CMK (cell line): ENCODE results near the gene ELAPOR1.
A peak's percentile ranks its signal among the peaks of the same experiment; 100 is the strongest.
"Not testable (repeated sequence)": the region's sequence is repeated elsewhere in the genome, so short reads cannot be mapped to it uniquely, and the experiment has no call there.

Experiments used
- DNase-seq: peaks from one replicate; pipeline ENCODE4 v3.0.0-alpha.2; 2010; ENCODE audit warnings: low read depth

The ELAPOR1 gene

GRCh38 chr1:109137958-109138357, 24.0 kb downstream of the ELAPOR1 start:
- DNase-seq, result no peak

DNA sequence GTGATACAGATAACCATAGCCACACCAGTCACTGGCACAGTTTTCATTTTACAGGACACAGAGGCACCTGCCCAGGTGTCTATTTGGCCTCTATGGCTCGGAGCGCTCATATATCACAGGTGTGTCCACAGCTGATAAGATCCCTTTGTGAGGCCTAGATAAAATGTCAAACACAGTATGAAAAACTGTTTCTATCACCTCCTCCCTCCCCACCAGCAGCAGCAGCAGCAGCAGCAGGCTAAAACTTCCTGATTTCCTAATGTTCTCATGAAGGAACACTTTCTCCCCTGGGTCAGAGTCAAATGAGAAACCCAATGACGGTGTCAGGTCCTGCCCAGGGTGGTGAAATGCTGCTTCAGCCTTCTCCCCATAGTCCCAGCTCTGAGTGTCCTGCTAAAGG, 24.4 kb downstream of the ELAPOR1 start:
- no peak for DNase-seq

DNA sequence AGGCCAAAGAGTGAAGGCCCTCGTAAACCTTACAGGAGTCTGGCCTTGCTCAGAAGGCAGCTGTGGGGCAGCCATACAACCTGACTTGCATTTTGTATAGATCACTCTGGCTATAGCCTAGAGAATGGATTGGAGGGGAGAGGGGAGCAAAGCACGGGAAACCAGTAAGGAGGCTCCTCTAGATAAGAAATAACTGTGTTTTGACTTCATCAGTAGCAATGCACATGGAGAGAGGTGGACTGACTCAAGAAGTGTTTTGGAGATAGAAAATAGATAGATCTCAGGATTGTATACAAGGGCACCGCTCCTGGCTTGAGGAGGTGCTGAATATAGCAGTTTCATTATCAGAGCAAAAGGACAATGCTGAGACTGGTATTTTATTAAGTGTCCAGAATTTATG, 26.5 kb downstream of the ELAPOR1 start:
- DNase-seq, result no peak

- no peak for DNase-seq
These were observed 28.3 kb downstream of the ELAPOR1 start for GRCh38 chr1:109142260-109142659.

DNA sequence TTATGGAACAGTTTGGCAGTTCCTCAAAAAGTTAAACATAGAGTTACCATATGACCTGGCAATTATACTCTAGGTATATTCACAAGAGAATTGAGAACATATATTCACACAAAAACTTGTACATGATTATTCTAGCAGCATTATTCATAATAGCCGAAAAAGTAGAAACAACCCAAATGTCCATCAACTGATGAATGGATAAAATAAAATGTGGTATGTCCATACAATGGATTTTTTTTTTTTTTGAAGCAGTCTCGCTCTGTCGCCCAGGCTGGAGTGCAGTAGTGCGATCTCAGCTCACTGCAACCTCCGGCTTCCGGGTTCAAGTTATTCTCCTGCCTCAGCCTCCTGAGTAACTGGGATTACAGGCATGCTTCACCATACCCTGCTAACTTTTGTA, 28.8 kb downstream of the ELAPOR1 start:
- DNase-seq, result not testable (repeated sequence)

DNA sequence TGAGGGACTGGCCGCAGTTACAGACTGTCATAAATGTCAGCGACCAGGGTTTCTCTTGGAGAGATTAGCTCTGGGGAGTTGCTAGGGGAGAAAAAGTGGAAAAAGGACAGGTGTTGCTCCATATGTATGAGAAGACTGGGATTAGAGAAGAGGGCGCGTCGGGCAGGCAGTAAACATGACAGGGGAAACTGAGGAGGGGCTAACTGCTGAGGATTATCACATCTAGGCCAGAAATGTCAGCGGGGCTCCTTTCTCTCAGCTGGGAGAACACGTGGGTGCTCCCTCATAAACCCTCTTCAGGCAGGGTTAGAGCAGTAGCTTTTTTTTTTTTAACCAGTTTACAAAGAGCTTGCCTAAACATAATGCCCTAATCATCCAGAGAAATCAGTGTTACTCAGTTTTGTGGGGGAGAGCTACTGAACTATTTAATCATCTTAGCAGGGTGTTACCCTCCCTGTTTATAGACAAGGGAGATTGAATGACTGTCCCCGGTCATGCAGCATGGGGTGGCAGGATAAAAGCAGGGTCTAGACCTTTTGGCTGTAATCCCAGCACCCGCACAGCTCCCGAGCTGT, 35.2 kb downstream of the ELAPOR1 start:
- no peak for DNase-seq

DNA sequence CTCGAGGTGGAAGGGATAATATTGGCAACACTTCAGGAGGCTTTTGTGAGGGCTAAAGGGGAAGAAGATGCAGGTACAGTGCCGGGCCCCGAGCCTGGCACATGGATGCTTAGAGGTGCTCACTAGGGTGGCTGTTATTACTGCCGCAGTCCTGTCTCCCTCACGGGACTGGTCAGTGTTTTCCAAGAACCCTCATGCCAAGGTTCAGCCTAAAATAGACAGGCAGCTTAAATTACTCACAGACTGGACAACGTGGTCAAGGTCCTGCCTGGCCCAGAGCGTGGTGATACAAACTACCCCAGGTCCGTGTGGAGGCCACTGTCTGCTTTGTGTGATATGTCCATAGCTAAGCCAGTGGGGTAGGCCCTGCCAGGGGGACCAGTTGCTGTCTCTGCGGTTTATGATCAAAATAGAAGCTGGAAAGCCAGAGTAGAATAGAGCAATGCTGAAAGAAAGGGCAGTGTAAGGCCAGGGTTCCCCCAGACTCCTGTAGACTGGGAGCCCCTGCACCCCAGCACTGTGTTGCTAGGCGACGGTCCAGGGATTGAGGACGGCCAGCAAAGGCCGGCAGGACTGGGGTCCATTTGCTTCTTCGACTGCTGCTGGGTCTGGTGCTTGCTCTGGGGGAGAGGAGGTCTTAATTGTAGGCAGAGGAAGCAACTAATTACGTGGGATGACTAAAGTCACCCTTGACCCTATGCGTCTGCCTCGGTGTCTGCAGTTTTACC, 36.1 kb downstream of the ELAPOR1 start:
- DNase-seq, result no peak

- no peak for DNase-seq
These were observed 37.5 kb downstream of the ELAPOR1 start for GRCh38 chr1:109151146-109151990.

DNA sequence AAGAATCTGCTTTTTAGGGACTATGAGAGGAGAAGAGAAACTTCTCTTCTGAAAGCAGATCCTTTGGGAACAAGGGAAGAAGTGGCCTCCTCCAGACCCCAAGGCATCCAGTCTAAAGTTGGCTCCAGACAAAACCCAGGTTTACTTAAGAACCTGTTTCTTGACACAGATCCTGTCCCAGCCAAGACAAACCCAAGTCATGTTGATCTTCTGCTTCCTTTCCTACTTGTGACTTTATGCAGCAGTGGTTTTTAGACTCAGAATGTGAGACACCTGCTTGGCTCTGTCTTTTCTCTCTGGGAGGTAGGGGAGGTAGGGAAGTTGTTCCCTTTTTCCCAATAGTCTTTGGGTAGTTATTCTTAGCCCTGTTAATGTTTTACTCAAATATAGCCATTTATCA, 38.3 kb downstream of the ELAPOR1 start:
- no peak for DNase-seq

- DNase-seq, result no peak
These were observed 43.0 kb downstream of the ELAPOR1 start for GRCh38 chr1:109156916-109157385.

DNA sequence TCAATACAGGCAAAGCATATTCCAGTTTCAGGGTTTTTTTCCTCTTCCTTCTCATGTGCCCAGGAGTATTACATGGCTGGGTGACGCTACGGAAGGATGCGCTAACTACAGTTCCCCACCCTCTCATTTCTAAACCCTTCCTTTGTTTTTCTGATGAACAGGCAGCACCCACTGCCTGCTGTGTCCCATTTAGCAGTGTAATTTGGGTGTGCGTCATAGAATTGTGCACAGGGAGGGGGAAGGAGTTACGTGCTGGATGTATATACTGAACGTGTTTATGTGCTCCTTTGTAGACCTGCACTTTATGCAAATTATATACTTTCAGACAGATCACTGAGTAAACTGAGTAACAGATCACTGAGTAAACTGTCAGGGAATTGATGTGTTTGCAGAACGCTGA, 44.5 kb downstream of the ELAPOR1 start:
- no peak for DNase-seq

- DNase-seq, result no peak
These were observed 45.4 kb downstream of the ELAPOR1 start for GRCh38 chr1:109159326-109159725.

DNA sequence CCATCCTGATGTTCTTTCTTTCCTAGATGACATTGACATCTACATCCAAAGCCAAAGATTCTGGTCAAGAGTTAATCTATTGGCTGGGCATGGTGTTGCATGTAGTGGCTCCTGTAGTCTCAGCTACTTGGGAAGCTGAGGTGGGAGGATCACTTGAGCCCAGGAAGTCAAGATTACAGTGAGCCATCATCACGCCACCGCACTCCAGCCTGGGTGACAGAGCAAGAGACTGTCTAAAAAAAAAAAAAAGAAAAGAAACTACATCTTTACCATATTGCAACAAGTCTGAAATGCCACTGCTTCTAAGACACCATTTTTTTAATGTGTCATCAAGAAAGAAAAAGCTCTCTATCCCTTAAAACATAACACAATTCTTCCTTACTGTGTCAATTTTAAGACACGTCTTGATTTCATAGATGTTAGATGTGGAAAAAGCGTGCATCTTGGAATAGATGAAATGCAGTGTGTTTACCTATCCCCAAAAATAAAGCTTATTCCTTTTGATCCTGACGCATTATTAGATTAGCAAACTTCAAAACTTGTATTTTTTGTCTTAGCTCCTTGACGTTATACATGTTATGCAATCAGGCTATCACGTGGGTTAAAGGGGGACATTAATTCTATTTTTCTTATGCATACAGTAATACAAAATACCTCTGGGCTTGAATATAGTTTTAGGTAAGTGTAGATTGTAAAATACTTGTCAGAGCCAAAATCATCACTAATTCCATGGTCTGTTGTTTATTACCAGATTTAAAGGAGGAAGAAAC, 46.3 kb downstream of the ELAPOR1 start:
- no peak for DNase-seq

DNA sequence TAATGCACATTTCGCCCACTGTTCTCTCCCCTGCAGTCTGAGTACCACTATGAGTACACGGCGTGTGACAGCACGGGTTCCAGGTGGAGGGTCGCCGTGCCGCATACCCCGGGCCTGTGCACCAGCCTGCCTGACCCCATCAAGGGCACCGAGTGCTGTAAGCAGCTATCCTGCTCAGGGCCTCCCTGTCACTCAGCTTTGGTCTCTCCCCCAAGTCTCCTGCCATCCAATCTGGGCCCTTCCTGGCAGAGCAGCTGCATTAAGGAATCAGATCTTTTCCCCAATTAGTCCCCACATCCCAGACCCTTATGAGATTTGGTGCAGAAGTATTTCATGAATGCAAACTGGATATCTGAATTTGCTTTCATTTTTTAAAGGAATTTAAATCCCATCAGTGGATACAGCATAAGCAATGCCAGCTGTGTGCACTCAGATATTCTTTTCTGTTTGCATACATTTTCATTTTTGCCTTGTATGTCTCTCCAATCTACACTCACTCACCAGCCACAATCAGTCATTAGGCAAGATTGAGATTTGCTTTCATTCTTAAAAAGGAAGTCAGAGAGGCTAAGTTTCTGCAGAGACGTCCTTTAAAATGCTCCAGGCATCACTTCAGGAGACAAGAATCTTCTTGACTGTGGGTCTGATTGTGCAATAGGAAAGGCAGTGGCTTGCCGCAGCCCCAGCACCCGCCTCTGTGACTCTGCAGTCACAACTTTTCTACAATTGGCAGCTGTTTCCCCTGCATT, 48.1 kb downstream of the ELAPOR1 start:
- peak; percentile 2 for DNase-seq

GRCh38 chr1:109162626-109163025, 48.7 kb downstream of the ELAPOR1 start:
- no peak for DNase-seq

GRCh38 chr1:109163551-109163950, 49.6 kb downstream of the ELAPOR1 start:
- no peak for DNase-seq
